Activated CD8-positive, alpha-beta memory T cell treated with anti-CD3 and anti-CD28 coated beads, Interleukin-2, amount 50 U/mL, for 4 hours (primary cell): ENCODE data around the gene HSPB3.
"Not testable (repeated sequence)": the region's sequence is repeated elsewhere in the genome, so short reads cannot be mapped to it uniquely, and the experiment has no call there.

ENCODE experiments used
- DNase-seq: peaks from one replicate; pipeline ENCODE4 v3.0.0-alpha.2; 2020

Gene HSPB3

DNA sequence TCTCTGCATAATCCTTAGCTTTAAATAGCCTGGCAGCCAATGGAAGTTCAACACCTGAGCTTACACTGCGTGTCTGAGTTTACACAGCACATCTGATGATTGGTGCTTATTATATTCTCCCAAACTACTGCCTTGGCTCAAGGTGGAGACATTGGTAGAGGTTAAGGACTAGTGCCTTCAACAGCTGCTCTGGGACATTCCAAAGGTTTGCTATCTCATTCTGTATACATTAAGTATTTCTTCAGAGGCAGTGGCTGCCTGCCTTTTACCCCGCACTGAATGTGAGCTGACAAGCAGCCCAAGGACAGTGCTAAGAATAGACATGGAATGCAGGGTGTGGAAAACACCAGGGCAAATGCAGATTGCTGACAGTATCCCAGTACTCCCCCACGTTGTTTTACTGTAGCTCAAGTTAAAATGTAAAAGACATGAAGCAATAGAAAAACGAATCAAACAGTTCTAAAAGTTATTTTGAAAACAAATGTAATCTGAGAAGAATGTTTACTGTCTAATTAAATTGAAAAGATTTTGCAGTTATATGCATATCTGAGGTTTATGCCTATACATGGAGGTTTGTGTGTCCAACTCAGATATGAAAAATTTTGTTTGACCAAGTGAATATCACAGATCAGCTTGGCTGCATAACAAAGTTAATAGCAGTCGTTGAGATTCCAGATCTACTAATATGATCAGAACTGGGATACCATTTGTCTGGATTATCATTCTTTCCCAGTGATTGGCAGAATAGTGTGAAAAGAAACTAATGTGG, 1.8 kb downstream of the HSPB3 start:
- DNase-seq, result no peak

DNA sequence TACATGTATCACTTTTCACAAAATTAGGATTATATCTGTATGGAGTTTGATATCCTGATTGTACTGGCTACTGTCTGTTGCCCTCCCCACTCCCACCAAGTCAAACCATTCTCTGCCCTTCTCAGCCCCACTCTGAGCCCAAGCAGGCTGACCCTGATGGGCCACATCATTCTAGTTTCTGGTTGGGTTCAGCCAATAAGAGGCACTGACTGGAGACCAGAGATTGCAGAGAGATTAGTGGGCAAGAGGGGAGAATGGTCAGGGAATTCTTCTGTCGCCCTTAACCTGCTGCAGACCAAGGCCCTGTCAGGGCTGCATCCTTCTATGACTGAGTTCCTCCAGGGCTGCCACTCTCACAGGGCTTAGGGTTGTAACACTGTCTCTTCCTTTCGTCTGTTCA, 2.7 kb downstream of the HSPB3 start:
- DNase-seq, result no peak

DNA sequence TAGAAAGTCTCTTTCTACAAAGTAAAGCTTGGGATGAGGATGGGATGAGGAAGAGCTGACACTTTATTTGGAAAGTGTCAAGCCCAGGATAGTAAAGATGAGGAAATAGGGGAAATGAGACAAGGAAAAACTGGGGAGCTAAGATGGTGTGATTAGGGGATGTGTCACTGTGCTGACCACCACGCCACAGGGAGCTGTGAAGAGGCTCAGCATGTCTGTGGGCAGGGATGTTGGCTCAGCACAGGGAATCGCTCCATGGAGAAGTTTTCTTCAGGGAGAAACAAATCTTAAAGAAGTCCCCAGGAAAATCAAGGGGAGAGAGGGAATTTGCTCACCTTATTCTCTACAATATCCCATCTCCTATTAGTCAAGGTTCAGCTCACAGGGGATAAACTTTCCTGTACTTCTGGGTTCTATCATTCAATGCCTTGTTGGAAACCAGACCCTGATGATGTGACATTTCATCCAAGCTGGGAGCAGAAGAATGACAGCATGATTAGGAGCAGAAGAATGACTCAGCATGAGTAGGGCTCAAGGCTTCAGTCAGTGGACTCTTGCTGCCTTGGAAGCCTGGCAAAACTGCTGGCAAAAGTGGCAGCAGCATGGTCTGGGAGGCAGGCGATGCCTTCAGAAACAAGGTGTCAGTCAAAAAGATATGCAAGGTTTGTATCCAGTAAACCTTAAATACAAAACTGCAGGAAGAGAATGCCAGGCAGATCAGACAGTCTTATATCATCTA, 4.9 kb downstream of the HSPB3 start:
- DNase-seq, result no peak

GRCh38 chr5:54462281-54462680, 6.8 kb downstream of the HSPB3 start:
- no peak for DNase-seq

GRCh38 chr5:54463713-54464112, 8.2 kb downstream of the HSPB3 start:
- DNase-seq, result no peak

DNA sequence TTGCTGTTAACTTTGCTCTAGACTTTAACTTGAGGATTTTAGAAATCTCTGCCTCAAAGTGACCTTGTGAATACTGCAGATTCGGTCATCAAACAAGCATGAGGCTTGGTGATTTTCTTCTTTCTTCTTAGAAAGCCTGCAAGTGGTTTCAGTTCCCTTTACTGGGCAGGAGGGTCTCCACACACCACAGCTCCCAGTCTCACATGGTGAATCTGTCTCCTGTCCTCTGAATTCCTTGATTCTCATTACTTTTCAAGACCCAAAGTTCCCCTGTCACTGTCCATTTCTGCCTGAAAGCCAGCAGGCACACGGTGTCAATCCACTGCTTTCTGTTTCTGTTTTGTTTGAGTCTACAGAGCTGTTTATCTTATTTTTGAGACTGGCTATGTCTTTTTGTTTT, 14.1 kb downstream of the HSPB3 start:
- no peak for DNase-seq

DNA sequence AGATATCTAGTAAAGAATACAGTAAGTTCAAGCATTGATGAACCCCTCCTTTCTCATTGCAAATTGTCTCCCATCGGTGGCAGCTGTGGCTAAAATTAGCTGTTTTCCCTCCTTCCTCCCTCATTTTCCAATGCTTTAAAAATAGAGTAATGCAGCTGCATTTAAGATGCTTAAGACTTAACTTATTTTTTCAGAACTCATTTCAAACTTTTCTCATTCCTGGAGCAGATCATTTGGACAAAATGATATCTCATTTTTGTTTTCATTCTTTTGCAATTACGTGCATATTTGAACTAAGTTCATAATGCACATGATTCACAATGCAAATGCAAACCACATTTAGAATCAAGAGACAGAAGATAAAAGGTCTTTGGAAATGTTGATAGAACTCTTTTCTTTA, 14.6 kb downstream of the HSPB3 start:
- DNase-seq, result no peak

DNA sequence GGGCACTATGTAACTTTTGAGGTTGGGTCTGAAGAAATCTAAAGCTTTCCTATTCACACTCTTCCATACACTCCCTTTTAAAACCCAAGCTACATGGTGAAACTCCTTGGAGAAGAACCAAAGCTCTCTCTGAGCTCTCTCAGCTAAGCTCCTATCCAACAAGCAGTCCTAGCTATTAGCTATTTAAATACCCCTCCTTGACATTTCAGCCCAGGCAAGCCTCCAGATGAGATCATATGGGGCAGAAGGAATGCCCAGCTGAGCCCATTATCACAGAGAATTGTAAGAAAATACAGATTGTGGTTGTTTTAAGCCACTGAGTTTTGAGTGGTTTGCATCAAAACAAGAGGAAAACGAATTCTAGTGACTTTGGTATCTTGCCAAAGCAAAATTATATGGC, 15.2 kb downstream of the HSPB3 start:
- no peak for DNase-seq

GRCh38 chr5:54471398-54471797, 15.9 kb downstream of the HSPB3 start:
- DNase-seq, result no peak

DNA sequence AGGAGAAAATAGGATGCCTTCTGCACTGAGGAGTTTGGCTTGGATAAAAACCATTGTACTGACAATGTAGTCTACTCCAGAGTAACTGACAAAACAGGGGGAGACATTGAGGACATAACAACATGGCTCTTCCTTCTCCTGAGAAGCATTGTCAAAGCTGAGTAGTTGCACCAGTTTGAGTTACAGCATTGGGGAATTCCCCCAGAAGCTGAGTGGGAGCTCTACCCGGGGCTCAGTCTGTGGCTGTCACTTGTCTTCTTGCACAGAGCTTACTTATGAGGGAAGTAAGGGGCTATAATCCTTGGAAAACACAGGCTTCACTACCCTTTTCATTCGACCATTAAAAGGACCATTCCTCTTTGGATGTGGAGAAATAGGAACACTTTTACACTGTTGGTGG, 21.2 kb downstream of the HSPB3 start:
- DNase-seq, result no peak

GRCh38 chr5:54477941-54478478, 22.5 kb downstream of the HSPB3 start:
- no peak for DNase-seq

GRCh38 chr5:54480296-54480695, 24.8 kb downstream of the HSPB3 start:
- DNase-seq, result no peak

DNA sequence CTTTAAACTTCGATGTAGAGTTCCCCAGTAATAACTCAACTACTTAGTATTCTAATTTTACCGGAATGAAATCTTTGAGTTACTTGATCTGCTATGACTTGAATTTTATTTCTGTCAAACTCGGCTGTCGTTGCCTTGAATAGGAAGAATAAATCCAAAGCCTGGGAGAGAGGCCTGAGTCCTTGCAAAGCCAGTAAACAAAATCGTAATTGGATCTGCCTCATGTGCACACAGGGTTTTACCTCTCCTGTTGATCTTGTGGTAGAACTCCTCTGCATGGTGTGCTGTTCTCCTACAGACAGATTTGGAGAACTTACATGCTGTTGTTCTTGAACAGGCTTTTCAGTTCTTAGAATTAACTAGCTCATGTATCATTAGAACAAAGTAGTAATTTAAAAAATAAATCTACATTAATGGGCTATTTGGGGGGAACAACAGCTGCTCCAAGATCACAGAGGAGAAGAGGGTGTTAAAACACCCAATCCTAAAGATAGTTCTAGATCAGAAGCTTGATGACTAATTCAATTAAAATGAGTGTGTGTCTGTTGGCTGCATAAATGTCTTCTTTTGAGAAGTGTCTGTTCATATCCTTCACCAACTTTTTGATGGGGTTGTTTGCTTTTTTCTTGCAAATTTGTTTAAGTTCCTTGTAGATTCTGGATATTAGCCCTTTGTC, 28.9 kb downstream of the HSPB3 start:
- no peak for DNase-seq

DNA sequence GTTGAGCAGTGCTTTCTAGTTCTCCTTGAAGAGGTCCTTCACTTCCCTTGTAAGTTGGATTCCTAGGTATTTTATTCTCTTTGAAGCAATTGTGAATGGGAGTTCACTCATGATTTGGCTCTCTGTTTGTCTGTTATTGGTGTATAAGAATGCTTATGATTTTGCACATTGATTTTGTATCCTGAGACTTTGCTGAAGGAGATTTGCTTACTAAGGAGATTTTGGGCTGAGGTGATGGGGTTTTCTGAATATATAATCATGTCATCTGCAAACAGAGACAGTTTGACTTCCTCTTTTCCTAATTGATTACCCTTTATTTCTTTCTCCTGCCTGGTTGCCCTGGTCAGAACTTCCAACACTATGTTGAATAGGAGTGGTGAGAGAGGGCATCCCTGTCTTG, 30.2 kb downstream of the HSPB3 start:
- DNase-seq, result not testable (repeated sequence)

DNA sequence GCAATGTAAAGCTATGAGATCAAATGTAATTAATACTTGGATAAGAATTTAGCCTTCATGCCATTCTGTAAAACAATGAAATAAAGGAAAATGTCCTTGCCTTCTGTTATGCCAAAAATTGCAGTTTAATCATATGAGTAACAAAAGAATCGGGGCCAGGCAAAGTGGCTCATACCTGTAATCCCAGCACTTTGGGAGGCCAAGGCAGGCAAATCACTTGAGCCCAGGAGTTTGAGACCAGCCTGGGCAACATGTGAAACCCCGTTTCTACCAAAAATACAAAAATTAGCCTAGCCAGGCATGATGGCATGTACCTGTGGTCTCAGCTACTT, 34.1 kb downstream of the HSPB3 start:
- not testable (repeated sequence) for DNase-seq

- no peak for DNase-seq
Measured at GRCh38 chr5:54491326-54491725, 35.8 kb downstream of the HSPB3 start.

- no peak for DNase-seq
Measured at GRCh38 chr5:54492178-54492577, 36.7 kb downstream of the HSPB3 start.

- DNase-seq, result no peak
Measured at GRCh38 chr5:54495027-54495426, 39.5 kb downstream of the HSPB3 start.
